ENCODE measurements around the gene SOS2.

- no peak for TF ChIP-seq TCF4 (CRISPR knock-in tag; IDR thresholded peaks at IDR 0.05; ENCODE audit: borderline replicate concordance)
- TF ChIP-seq ZFP30 (CRISPR knock-in tag; IDR thresholded peaks at IDR 0.05), result no peak
- TF ChIP-seq ZFP3 (CRISPR knock-in tag; IDR thresholded peaks at IDR 0.05), result no peak
- TF ChIP-seq ZC3H10 (CRISPR knock-in tag; IDR thresholded peaks at IDR 0.05), result no peak
- no peak for TF ChIP-seq GLIS3 (CRISPR knock-in tag; IDR thresholded peaks at IDR 0.05)
- TF ChIP-seq ARNTL (CRISPR knock-in tag; IDR thresholded peaks at IDR 0.05; ENCODE audit: borderline replicate concordance, low read depth), result no peak
- no peak for TF ChIP-seq RARB (CRISPR knock-in tag; IDR thresholded peaks at IDR 0.05)
- TF ChIP-seq PATZ1 (CRISPR knock-in tag; IDR thresholded peaks at IDR 0.05; ENCODE audit: borderline replicate concordance), result no peak
- TF ChIP-seq CREB5 (CRISPR knock-in tag; IDR thresholded peaks at IDR 0.05; ENCODE audit: low read depth), result no peak
- no peak for TF ChIP-seq ESRRG (CRISPR knock-in tag; IDR thresholded peaks at IDR 0.05)
- no peak for TF ChIP-seq CSDC2 (CRISPR knock-in tag; IDR thresholded peaks at IDR 0.05)
- no peak for TF ChIP-seq BACH2 (CRISPR knock-in tag; IDR thresholded peaks at IDR 0.05; ENCODE audit: borderline replicate concordance)
- no peak for TF ChIP-seq ZNF8 (CRISPR knock-in tag; IDR thresholded peaks at IDR 0.05)
Measured at GRCh38 chr14:50232276-50232642, 881 bp upstream of the SOS2 start.
